Measurements from ENCODE around the gene CLK4. TPM values are rescaled to one million over a fixed set of nuclear protein-coding genes. Genes with fewer than 3 reads are reported as not detected.

CLK4 gene
- total RNA-seq, 1 donor from 2014 or later: 25.6 TPM

- Histone ChIP-seq H3K27me3 (ENCODE audit: control insufficient read depth in 3 of 3, insufficient read depth in 3 of 3, low read length in 3 of 3) (peaks cover 0 to 4% (median 0%) of the 10 kb centered on the region in 3 donors), H3K9ac (ENCODE audit: low read depth in 1 of 3, low read length in 3 of 3) (no peak overlapping the region)
These were observed 13.6 kb upstream of the CLK4 start for GRCh38 chr5:178640331-178641045.

GRCh38 chr5:178637356-178638074, 10.7 kb upstream of the CLK4 start:
- Histone ChIP-seq H3K9me3 (ENCODE audit: control insufficient read depth in 3 of 3, low read length in 3 of 3) (peaks cover 0 to 2% (median under 1%) of the 10 kb centered on the region in 3 donors), H3K9ac (ENCODE audit: low read depth in 1 of 3, low read length in 3 of 3) (no peak overlapping the region), H3K36me3 (ENCODE audit: control insufficient read depth in 3 of 3, insufficient read depth in 3 of 3, low read length in 3 of 3) (no peaks in the 10 kb centered on the region), H3K4me1 (ENCODE audit: control insufficient read depth in 3 of 3, insufficient read depth in 3 of 3, low read length in 3 of 3) (no peaks in the 10 kb centered on the region), H3K27ac (ENCODE audit: low read depth, low read length) (no peak overlapping the region), H3K4me3 (ENCODE audit: low read length in 3 of 3) (no peak overlapping the region), H3K27me3 (ENCODE audit: control insufficient read depth in 3 of 3, insufficient read depth in 3 of 3, low read length in 3 of 3) (no peaks in the 10 kb centered on the region)

More at GRCh38 chr5:178640331-178641045, 13.6 kb upstream of the CLK4 start:
- Histone ChIP-seq H3K4me1 (ENCODE audit: control insufficient read depth in 3 of 3, insufficient read depth in 3 of 3, low read length in 3 of 3) (no peaks in the 10 kb centered on the region), H3K27ac (ENCODE audit: low read depth, low read length) (no peak overlapping the region), H3K36me3 (ENCODE audit: control insufficient read depth in 3 of 3, insufficient read depth in 3 of 3, low read length in 3 of 3) (no peaks in the 10 kb centered on the region), H3K9me3 (ENCODE audit: control insufficient read depth in 3 of 3, low read length in 3 of 3) (peaks cover 0 to 4% (median 3%) of the 10 kb centered on the region in 3 donors), H3K4me3 (ENCODE audit: low read length in 3 of 3) (no peak overlapping the region)

- Histone ChIP-seq H3K9ac (ENCODE audit: low read depth in 1 of 3, low read length in 3 of 3) (no peak overlapping the region), H3K27me3 (ENCODE audit: control insufficient read depth in 3 of 3, insufficient read depth in 3 of 3, low read length in 3 of 3) (no peaks in the 10 kb centered on the region), H3K4me3 (ENCODE audit: low read length in 3 of 3) (no peak overlapping the region), H3K27ac (ENCODE audit: low read depth, low read length) (no peak overlapping the region), H3K36me3 (ENCODE audit: control insufficient read depth in 3 of 3, insufficient read depth in 3 of 3, low read length in 3 of 3) (no peaks in the 10 kb centered on the region), H3K4me1 (ENCODE audit: control insufficient read depth in 3 of 3, insufficient read depth in 3 of 3, low read length in 3 of 3) (peaks cover 0 to 2% (median 0%) of the 10 kb centered on the region in 3 donors), H3K9me3 (ENCODE audit: control insufficient read depth in 3 of 3, low read length in 3 of 3) (no peaks in the 10 kb centered on the region)
These were observed 5.4 kb upstream of the CLK4 start for GRCh38 chr5:178632285-178632684.

GRCh38 chr5:178630951-178631350, 4.1 kb upstream of the CLK4 start:
- no peak overlapping the region for H3K9ac ChIP-seq (ENCODE audit: low read depth in 1 of 3, low read length in 3 of 3)
- H3K4me1 ChIP-seq (ENCODE audit: control insufficient read depth in 3 of 3, insufficient read depth in 3 of 3, low read length in 3 of 3): peaks cover 0 to 6% (median 5%) of the 10 kb centered on the region in 3 donors
- H3K27me3 ChIP-seq (ENCODE audit: control insufficient read depth in 3 of 3, insufficient read depth in 3 of 3, low read length in 3 of 3): no peaks in the 10 kb centered on the region
- no peaks in the 10 kb centered on the region for H3K9me3 ChIP-seq (ENCODE audit: control insufficient read depth in 3 of 3, low read length in 3 of 3)
- peaks cover 0 to 5% (median 0%) of the 10 kb centered on the region in 3 donors for H3K36me3 ChIP-seq (ENCODE audit: control insufficient read depth in 3 of 3, insufficient read depth in 3 of 3, low read length in 3 of 3)
- no peak overlapping the region for H3K27ac ChIP-seq (ENCODE audit: low read depth, low read length)
- no peak overlapping the region for H3K4me3 ChIP-seq (ENCODE audit: low read length in 3 of 3)

- H3K27me3 ChIP-seq (ENCODE audit: control insufficient read depth in 3 of 3, insufficient read depth in 3 of 3, low read length in 3 of 3): no peaks in the 10 kb centered on the region
- no peak overlapping the region for H3K27ac ChIP-seq (ENCODE audit: low read depth, low read length)
- peaks cover 0 to 5% (median 0%) of the 10 kb centered on the region in 3 donors for H3K36me3 ChIP-seq (ENCODE audit: control insufficient read depth in 3 of 3, insufficient read depth in 3 of 3, low read length in 3 of 3)
- H3K9ac ChIP-seq (ENCODE audit: low read depth in 1 of 3, low read length in 3 of 3): no peak overlapping the region
- no peaks in the 10 kb centered on the region for H3K9me3 ChIP-seq (ENCODE audit: control insufficient read depth in 3 of 3, low read length in 3 of 3)
- no peak overlapping the region for H3K4me3 ChIP-seq (ENCODE audit: low read length in 3 of 3)
- H3K4me1 ChIP-seq (ENCODE audit: control insufficient read depth in 3 of 3, insufficient read depth in 3 of 3, low read length in 3 of 3): peaks cover 0 to 10% (median 6%) of the 10 kb centered on the region in 3 donors
These were observed 3.7 kb upstream of the CLK4 start for GRCh38 chr5:178630475-178630930.

GRCh38 chr5:178627259-178627598, 379 bp upstream of the CLK4 start:
- Histone ChIP-seq H3K4me1 (ENCODE audit: control insufficient read depth in 3 of 3, insufficient read depth in 3 of 3, low read length in 3 of 3) (peaks cover 17 to 37% (median 28%) of the 10 kb centered on the region in 3 donors), H3K9me3 (ENCODE audit: control insufficient read depth in 3 of 3, low read length in 3 of 3) (no peaks in the 10 kb centered on the region), H3K9ac (ENCODE audit: low read depth in 1 of 3, low read length in 3 of 3) (peak overlapping the region; percentile 48 to 78 (median 73)), H3K4me3 (ENCODE audit: low read length in 3 of 3) (peak overlapping the region; percentile 70 to 89 (median 75)), H3K27ac (ENCODE audit: low read depth, low read length) (peak overlapping the region; percentile 68), H3K36me3 (ENCODE audit: control insufficient read depth in 3 of 3, insufficient read depth in 3 of 3, low read length in 3 of 3) (peaks cover 7 to 9% (median 8%) of the 10 kb centered on the region in 3 donors), H3K27me3 (ENCODE audit: control insufficient read depth in 3 of 3, insufficient read depth in 3 of 3, low read length in 3 of 3) (no peaks in the 10 kb centered on the region)

GRCh38 chr5:178625679-178626483, 969 bp downstream of the CLK4 start:
- peaks cover 11 to 16% (median 11%) of the 10 kb centered on the region in 3 donors for H3K36me3 ChIP-seq (ENCODE audit: control insufficient read depth in 3 of 3, insufficient read depth in 3 of 3, low read length in 3 of 3)
- peak overlapping the region; percentile 97 for H3K27ac ChIP-seq (ENCODE audit: low read depth, low read length)
- H3K4me1 ChIP-seq (ENCODE audit: control insufficient read depth in 3 of 3, insufficient read depth in 3 of 3, low read length in 3 of 3): peaks cover 17 to 37% (median 28%) of the 10 kb centered on the region in 3 donors
- H3K27me3 ChIP-seq (ENCODE audit: control insufficient read depth in 3 of 3, insufficient read depth in 3 of 3, low read length in 3 of 3): no peaks in the 10 kb centered on the region
- no peaks in the 10 kb centered on the region for H3K9me3 ChIP-seq (ENCODE audit: control insufficient read depth in 3 of 3, low read length in 3 of 3)
- H3K9ac ChIP-seq (ENCODE audit: low read depth in 1 of 3, low read length in 3 of 3): peak overlapping the region; percentile 99 to 100 (median 99)
- peak overlapping the region; percentile 89 to 95 (median 91) for H3K4me3 ChIP-seq (ENCODE audit: low read length in 3 of 3)

- Histone ChIP-seq H3K4me3 (ENCODE audit: low read length in 3 of 3) (peak overlapping the region; percentile 89 to 95 (median 91)), H3K27ac (ENCODE audit: low read depth, low read length) (peak overlapping the region; percentile 97), H3K9ac (ENCODE audit: low read depth in 1 of 3, low read length in 3 of 3) (peak overlapping the region; percentile 99 to 100 (median 99)), H3K27me3 (ENCODE audit: control insufficient read depth in 3 of 3, insufficient read depth in 3 of 3, low read length in 3 of 3) (no peaks in the 10 kb centered on the region), H3K9me3 (ENCODE audit: control insufficient read depth in 3 of 3, low read length in 3 of 3) (no peaks in the 10 kb centered on the region), H3K36me3 (ENCODE audit: control insufficient read depth in 3 of 3, insufficient read depth in 3 of 3, low read length in 3 of 3) (peaks cover 12 to 24% (median 21%) of the 10 kb centered on the region in 3 donors), H3K4me1 (ENCODE audit: control insufficient read depth in 3 of 3, insufficient read depth in 3 of 3, low read length in 3 of 3) (peaks cover 17 to 40% (median 28%) of the 10 kb centered on the region in 3 donors)
These were observed 2.0 kb downstream of the CLK4 start for GRCh38 chr5:178624631-178625546.
